SU-DHL-6 (cell line): ENCODE data around the gene EPX.

Experiments used
- CTCF ChIP-seq: fragments of 200-600 bp; sonication (generic); IDR thresholded peaks from one replicate; pipeline ENCODE4 v1.5.1; 2017; ENCODE audit warnings: antibody characterized with exemption, mild to moderate bottlenecking, low read length, moderate library complexity; ENCODE audit not compliant: insufficient read depth, poor library complexity, severe bottlenecking
- EZH2phosphoT487 ChIP-seq: fragments of 200-600 bp; sonication (generic), shearing (Covaris generic); conservative IDR thresholded peaks from 2 replicates; pipeline ENCODE4 v1.6.1; 2018; ENCODE audit warnings: mild to moderate bottlenecking, antibody characterized with exemption, low read length, moderate library complexity, mixed read lengths

- TF ChIP-seq CTCF (peak; percentile 10), EZH2phosphoT487 (no peak)
Observed at GRCh38 chr17:58193641-58194255, 1.2 kb downstream of the EPX start.
